MM.1S (cell line): Measurements from ENCODE around the gene GPR150.

ENCODE experiments used
- EZH2 ChIP-seq: fragments of 300-600 bp; sonication (generic); optimal IDR thresholded peaks from 2 replicates; pipeline ENCODE3; 2017; ENCODE audit warnings: low read depth, mild to moderate bottlenecking, antibody characterized with exemption, low read length, mixed read lengths
- EZH2phosphoT487 ChIP-seq: fragments of 300-600 bp; sonication (generic); IDR thresholded peaks from 2 replicates; pipeline ENCODE4 v1.6.1; 2018; ENCODE audit warnings: antibody characterized with exemption, low read length
- TF ChIP-seq, protein P1 (sequence below): fragments of 300-600 bp; sonication (generic); IDR thresholded peaks from 2 replicates; pipeline ENCODE4 v1.5.1; 2016; ENCODE audit warnings: antibody characterized with exemption, low read length, mixed read lengths

DNA sequence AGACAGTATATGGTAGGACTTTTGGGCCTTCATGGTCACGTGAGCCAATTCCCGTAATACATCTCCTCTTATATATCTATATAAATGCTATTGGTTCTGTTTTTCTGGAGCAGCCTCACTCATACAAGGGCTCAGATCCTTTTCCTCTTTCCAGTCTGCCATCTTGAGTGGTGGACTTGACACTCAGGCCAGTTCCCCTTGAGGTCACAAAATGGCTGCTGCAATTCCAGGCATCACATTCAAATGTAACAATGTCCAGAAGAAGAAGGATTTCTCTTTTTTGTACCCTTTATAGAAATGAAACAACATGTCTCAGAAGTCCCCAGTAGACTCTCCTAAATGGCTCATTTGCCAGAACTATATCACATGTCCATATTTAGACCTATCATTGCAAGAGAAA is 4.5 kb downstream of the GPR150 start:
- TF ChIP-seq, protein P1, sequence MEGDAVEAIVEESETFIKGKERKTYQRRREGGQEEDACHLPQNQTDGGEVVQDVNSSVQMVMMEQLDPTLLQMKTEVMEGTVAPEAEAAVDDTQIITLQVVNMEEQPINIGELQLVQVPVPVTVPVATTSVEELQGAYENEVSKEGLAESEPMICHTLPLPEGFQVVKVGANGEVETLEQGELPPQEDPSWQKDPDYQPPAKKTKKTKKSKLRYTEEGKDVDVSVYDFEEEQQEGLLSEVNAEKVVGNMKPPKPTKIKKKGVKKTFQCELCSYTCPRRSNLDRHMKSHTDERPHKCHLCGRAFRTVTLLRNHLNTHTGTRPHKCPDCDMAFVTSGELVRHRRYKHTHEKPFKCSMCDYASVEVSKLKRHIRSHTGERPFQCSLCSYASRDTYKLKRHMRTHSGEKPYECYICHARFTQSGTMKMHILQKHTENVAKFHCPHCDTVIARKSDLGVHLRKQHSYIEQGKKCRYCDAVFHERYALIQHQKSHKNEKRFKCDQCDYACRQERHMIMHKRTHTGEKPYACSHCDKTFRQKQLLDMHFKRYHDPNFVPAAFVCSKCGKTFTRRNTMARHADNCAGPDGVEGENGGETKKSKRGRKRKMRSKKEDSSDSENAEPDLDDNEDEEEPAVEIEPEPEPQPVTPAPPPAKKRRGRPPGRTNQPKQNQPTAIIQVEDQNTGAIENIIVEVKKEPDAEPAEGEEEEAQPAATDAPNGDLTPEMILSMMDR: no peak
- no peak for TF ChIP-seq EZH2phosphoT487
- no peak for TF ChIP-seq EZH2
